ENCODE measurements around the gene MPP3. TPM values are rescaled to one million over a fixed set of nuclear protein-coding genes. Genes with fewer than 3 reads are reported as not detected.
"Not testable (repeated sequence)": the region's sequence is repeated elsewhere in the genome, so short reads cannot be mapped to it uniquely, and the experiment has no call there.

Gene MPP3
- total RNA-seq, 2 experiments from 2014 or later: not detected

DNA sequence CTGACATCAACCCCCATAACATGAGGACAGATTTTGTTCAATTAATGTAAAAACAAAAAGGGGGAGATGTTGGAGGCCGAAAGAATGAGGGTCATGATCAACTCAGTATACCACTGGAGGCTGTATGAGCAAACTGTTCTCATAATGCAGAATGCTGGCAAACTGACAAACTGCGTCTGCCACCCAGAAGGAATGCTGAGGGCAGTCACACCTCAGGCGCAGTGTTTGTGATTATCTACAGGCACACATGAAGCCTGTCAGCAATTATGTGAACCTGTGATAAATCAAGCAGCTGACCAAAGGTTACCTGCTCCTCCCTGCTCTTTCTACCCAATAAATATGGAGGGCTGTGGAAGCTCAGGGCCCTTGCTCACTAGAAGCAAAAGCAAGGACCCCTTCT lies 41.3 kb upstream of the MPP3 start:
- no peaks in the 10 kb centered on the region for H3K9me3 Mint-ChIP-seq
- H3K4me1 Mint-ChIP-seq: no peaks in the 10 kb centered on the region
- ChIA-PET CTCF (no interaction called here), POLR2A (interaction anchor here (0.6 kb wide), 1 partner anchor 303 kb away, joined by 3 read pairs; no protein-coding TSS in a partner anchor)
- DNase-seq: no peak
- peaks cover 15% of the 10 kb centered on the region for H3K27me3 Mint-ChIP-seq
- no peak overlapping the region for H3K27ac Mint-ChIP-seq
- no peaks in the 10 kb centered on the region for H3K36me3 Mint-ChIP-seq (ENCODE audit: low read depth)
- no peak overlapping the region for H3K4me3 Mint-ChIP-seq

DNA sequence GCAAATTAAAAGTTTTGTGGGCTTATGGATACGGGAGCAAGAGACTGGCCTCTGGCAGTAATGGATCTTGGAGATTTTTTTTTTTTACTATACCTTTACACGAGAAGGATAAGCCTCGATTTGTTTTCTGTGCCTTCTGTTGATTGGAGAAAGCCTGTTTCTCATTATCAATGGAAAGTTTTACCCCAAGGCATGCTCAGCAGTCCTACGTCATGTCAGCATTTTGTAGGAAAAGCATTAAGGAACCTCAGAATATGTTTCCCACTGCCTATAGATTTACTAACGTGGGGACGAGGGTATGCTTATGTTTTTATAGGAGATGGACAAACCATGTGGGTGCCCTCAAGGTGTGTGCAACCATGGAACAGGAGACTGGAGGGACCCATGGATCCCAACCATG lies 40.9 kb upstream of the MPP3 start:
- ChIA-PET POLR2A (no interaction called here), CTCF (no interaction called here)
- no peak for DNase-seq
- Mint-ChIP-seq H3K36me3 (ENCODE audit: low read depth) (no peaks in the 10 kb centered on the region), H3K4me3 (no peak overlapping the region), H3K4me1 (no peaks in the 10 kb centered on the region), H3K27ac (no peak overlapping the region), H3K9me3 (no peaks in the 10 kb centered on the region), H3K27me3 (peaks cover 15% of the 10 kb centered on the region)

- CTCF ChIA-PET: no interaction called here
- DNase-seq: no peak
- Mint-ChIP-seq H3K27me3 (peaks cover 21% of the 10 kb centered on the region), H3K9me3 (no peaks in the 10 kb centered on the region), H3K36me3 (ENCODE audit: low read depth) (no peaks in the 10 kb centered on the region), H3K4me1 (no peaks in the 10 kb centered on the region), H3K27ac (no peak overlapping the region), H3K4me3 (no peak overlapping the region)
- POLR2A ChIA-PET: no interaction called here
Measured at GRCh38 chr17:43873091-43873490, 40.1 kb upstream of the MPP3 start.

DNA sequence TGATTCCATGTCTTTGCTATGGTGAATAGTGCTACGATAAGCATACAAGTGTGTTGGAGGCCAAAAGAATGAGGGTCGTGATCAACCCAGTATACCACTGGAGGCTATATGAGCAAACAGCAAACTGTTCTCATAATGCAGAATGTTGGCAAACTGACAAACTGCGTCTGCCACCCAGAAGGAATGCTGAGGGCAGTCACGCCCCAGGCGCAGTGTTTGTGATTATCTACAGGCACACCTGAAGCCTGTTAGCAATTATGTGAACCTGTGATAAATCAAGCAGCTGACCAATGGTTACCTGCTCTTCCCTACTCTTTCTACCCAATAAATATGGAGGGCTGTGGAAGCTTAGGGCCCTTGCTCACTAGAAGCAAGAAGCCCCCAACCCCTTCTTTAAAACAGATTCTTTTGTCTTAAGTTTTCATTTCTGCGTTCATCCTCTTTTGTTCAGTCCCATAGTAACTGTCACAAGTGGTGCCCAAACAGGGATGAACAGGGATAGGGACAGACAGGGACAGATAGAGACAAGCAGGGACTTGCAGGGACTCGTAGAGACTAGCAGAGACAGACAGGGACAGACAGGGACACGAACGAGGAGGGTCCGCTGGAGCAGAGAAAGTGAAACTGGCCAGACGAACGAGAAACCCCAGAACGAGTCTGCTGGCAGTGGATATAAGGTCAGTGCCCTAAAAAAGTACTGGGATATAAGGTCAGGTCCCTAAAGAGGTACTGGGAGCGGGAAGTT lies 39.2 kb upstream of the MPP3 start:
- ChIA-PET POLR2A (no interaction called here), CTCF (no interaction called here)
- no peaks in the 10 kb centered on the region for H3K36me3 Mint-ChIP-seq (ENCODE audit: low read depth)
- no peak overlapping the region for H3K27ac Mint-ChIP-seq
- no peaks in the 10 kb centered on the region for H3K9me3 Mint-ChIP-seq
- DNase-seq: no peak
- peaks cover 26% of the 10 kb centered on the region for H3K27me3 Mint-ChIP-seq
- H3K4me1 Mint-ChIP-seq: no peaks in the 10 kb centered on the region
- no peak overlapping the region for H3K4me3 Mint-ChIP-seq

DNA sequence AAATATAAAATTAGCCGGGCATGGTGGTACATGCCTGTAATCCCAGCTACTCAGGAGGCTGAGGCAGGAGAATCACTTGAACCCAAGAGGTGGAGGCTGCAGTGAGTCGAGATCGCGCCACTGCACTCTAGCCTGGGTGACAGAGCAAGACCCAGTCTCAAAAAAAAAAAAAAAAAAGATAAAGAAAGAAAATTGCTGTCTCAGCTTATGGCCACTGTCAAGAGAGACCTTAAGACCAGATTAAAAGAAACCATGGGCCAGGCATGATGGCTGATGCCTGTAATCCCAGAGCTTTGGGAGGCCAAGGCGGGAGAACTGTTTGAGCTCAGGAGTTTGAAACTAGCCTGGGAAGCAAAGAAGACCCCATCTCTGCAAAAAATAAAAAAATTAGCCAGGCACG lies 36.1 kb upstream of the MPP3 start:
- peaks cover 27% of the 10 kb centered on the region for H3K27me3 Mint-ChIP-seq
- H3K27ac Mint-ChIP-seq; H3K36me3 Mint-ChIP-seq (ENCODE audit: low read depth); H3K4me3 Mint-ChIP-seq; POLR2A ChIA-PET; H3K9me3 Mint-ChIP-seq; H3K4me1 Mint-ChIP-seq; DNase-seq: not testable (repeated sequence)
- CTCF ChIA-PET: interaction anchor here (0.6 to 1.6 kb wide), 2 partner anchors 9 to 151 kb away, joined by 3 to 8 read pairs; no protein-coding TSS in a partner anchor

GRCh38 chr17:43868226-43868994 lies 35.5 kb upstream of the MPP3 start:
- ChIA-PET POLR2A (no interaction called here), CTCF (interaction anchor here (0.6 to 1.6 kb wide), 2 partner anchors 10 to 150 kb away, joined by 3 to 8 read pairs; no protein-coding TSS in a partner anchor)
- Mint-ChIP-seq H3K9me3 (no peaks in the 10 kb centered on the region), H3K4me1 (no peaks in the 10 kb centered on the region), H3K27ac (no peak overlapping the region), H3K4me3 (no peak overlapping the region), H3K27me3 (peaks cover 30% of the 10 kb centered on the region), H3K36me3 (ENCODE audit: low read depth) (no peaks in the 10 kb centered on the region)
- DNase-seq: no peak

DNA sequence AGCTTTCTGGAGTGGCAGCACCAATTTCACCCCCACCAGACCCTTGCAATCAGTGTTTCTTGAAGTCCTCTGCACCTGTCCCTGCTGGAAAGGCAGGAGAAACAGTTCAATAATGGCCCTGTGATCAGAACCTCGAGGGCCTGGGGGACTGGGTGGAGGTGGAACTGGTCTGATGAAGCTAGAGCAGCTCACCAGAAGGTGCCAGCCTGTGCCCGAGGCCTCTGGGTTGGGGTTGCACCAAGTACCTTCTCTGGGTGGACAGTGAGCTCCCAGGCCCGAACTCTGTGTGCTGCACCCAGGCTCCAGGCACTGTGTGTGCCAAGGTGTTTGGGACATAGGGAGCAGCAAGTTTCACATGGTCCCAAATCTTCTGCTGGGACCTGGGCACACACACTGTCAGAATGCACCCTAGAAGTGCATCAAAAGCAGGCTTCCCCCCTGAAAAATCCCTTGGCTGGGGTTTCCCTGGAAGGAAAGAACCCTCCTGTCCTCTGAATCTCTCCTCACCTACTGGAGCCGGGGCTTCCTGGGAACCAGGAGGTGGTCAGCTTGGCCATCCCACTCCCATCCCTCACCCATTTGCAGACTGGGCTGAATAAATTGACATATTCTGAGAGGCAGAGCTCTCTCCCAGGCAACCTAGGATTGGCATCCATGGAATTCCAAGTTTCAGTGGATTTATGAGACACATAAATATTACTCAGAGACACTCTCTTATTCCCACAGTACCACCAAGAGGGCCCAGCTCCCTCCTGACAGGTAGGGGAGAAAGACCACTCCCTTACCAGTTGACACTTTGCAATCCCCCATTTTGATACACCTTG lies 31.4 kb upstream of the MPP3 start:
- Mint-ChIP-seq H3K4me1 (no peaks in the 10 kb centered on the region), H3K9me3 (no peaks in the 10 kb centered on the region), H3K27me3 (peaks cover 20% of the 10 kb centered on the region), H3K4me3 (no peak overlapping the region), H3K27ac (no peak overlapping the region), H3K36me3 (ENCODE audit: low read depth) (no peaks in the 10 kb centered on the region)
- POLR2A ChIA-PET: no interaction called here
- DNase-seq: no peak
- CTCF ChIA-PET: interaction anchor here (0.9 to 1.1 kb wide), 2 partner anchors 11 to 74 kb away, joined by 3 to 4 read pairs; no protein-coding TSS in a partner anchor

DNA sequence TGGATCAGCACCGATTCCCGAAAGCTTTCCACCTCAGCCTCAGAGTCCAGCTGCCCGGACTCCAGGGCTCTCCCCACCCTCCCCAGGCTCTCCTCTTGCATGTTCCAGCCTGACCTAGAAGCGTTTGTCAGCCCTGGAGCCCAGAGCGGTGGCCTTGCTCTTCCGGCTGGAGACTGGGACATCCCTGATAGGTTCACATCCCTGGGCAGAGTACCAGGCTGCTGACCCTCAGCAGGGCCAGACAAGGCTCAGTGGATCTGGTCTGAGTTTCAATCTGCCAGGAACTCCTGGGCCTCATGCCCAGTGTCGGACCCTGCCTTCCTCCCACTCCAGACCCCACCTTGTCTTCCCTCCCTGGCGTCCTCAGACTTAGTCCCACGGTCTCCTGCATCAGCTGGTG lies 29.0 kb upstream of the MPP3 start:
- H3K4me3 Mint-ChIP-seq: no peak overlapping the region
- DNase-seq: no peak
- CTCF ChIA-PET: no interaction called here
- H3K27me3 Mint-ChIP-seq: peaks cover 7% of the 10 kb centered on the region
- H3K9me3 Mint-ChIP-seq: no peaks in the 10 kb centered on the region
- no peaks in the 10 kb centered on the region for H3K36me3 Mint-ChIP-seq (ENCODE audit: low read depth)
- POLR2A ChIA-PET: no interaction called here
- H3K4me1 Mint-ChIP-seq: no peaks in the 10 kb centered on the region
- no peak overlapping the region for H3K27ac Mint-ChIP-seq

DNA sequence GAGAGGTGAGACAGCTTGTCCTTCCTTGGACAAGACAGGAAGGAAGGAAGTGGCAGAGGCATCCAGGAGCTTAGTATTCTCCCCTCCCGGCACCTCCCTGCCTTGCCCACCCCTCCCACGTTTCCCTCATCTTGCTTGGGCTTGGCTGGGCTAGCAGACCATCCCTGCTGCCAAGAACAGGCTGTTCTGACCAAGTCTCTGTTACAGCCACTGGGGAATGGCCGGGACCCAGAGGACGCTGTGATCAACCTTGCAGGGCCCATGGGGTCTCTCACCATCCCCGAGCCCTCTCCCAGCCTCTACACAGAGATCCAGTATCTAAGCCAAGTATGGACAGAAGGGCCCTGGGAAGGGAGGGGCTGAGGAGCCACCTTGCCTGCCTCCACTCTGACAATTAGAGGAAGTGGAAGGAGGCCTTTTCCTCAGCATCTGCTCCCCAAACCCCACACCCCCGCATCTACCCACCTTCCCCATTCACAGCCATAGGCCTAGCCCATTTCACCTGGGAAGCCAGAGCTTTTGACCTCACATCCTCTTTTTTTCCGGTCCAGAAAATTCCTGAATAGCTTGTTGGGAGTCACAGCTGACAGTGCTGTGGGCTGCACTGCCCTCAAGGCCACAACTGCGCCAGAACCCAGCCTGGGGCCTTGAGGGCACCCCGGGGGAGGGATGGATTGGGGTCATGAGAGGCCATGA lies 28.1 kb upstream of the MPP3 start:
- H3K4me3 Mint-ChIP-seq: no peak overlapping the region
- H3K27me3 Mint-ChIP-seq: peaks cover 6% of the 10 kb centered on the region
- no peaks in the 10 kb centered on the region for H3K9me3 Mint-ChIP-seq
- DNase-seq: no peak
- ChIA-PET CTCF (interaction anchor here (1.4 kb wide), 1 partner anchor 17 kb away, joined by 3 read pairs; no protein-coding TSS in a partner anchor), POLR2A (no interaction called here)
- H3K27ac Mint-ChIP-seq: no peak overlapping the region
- H3K36me3 Mint-ChIP-seq (ENCODE audit: low read depth): no peaks in the 10 kb centered on the region
- H3K4me1 Mint-ChIP-seq: no peaks in the 10 kb centered on the region

DNA sequence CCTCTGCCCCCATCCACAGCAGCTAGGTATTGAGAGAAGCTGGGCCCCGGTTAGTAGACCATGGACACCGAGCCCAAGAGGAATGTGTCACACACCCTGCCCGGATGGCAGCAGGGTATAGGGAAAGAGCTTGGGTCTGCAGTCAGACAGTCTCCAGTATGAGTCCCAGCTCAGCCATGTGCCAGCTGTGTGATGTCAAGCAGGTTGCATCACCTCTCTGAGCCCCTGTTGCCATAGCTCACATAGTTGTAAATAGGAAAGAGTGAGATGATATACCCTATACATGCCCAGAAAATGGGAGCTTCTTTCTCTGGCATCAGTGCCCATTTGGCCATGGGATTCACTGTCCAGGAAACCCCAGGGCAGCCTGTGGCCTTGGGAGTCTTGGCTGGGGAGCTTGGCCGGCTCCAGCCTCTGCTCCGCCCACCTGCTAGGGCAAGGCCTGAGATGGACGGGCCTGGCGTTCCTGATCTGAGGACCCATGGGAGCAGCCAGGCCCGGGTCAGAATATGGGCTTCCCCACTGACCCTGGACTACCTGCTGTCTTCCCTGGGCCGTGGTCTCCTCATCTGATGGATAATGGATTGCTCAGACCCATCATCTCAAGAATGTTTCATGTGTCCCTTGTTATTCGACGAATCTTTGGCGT lies 27.3 kb upstream of the MPP3 start:
- Mint-ChIP-seq H3K4me3 (no peak overlapping the region), H3K27ac (no peak overlapping the region), H3K27me3 (peaks cover 6% of the 10 kb centered on the region), H3K36me3 (ENCODE audit: low read depth) (no peaks in the 10 kb centered on the region), H3K4me1 (no peaks in the 10 kb centered on the region), H3K9me3 (no peaks in the 10 kb centered on the region)
- ChIA-PET POLR2A (no interaction called here), CTCF (interaction anchor here (1.4 kb wide), 1 partner anchor 18 kb away, joined by 3 read pairs; no protein-coding TSS in a partner anchor)
- DNase-seq: no peak

GRCh38 chr17:43857957-43858600 lies 25.1 kb upstream of the MPP3 start:
- no peak overlapping the region for H3K4me3 Mint-ChIP-seq

More at GRCh38 chr17:43857957-43858600, 25.1 kb upstream of the MPP3 start:
- ChIA-PET POLR2A (no interaction called here), CTCF (interaction anchor here (2.4 kb wide), 1 partner anchor 20 kb away, joined by 8 read pairs; no protein-coding TSS in a partner anchor)
- Mint-ChIP-seq H3K4me1 (no peaks in the 10 kb centered on the region), H3K9me3 (no peaks in the 10 kb centered on the region), H3K27me3 (peaks cover 2% of the 10 kb centered on the region), H3K36me3 (ENCODE audit: low read depth) (no peaks in the 10 kb centered on the region), H3K27ac (no peak overlapping the region)
- DNase-seq: no peak

Data from activated CD4-positive, alpha-beta T cell treated with anti-CD3 and anti-CD28 coated beads, Interleukin-2, amount 10 ng/mL, durations not matched to agents 7 days and 5 days (primary cell).